ENCODE data around the gene CBARP.
A peak's percentile ranks its signal among the peaks of the same experiment; 100 is the strongest.

CBARP gene

DNA sequence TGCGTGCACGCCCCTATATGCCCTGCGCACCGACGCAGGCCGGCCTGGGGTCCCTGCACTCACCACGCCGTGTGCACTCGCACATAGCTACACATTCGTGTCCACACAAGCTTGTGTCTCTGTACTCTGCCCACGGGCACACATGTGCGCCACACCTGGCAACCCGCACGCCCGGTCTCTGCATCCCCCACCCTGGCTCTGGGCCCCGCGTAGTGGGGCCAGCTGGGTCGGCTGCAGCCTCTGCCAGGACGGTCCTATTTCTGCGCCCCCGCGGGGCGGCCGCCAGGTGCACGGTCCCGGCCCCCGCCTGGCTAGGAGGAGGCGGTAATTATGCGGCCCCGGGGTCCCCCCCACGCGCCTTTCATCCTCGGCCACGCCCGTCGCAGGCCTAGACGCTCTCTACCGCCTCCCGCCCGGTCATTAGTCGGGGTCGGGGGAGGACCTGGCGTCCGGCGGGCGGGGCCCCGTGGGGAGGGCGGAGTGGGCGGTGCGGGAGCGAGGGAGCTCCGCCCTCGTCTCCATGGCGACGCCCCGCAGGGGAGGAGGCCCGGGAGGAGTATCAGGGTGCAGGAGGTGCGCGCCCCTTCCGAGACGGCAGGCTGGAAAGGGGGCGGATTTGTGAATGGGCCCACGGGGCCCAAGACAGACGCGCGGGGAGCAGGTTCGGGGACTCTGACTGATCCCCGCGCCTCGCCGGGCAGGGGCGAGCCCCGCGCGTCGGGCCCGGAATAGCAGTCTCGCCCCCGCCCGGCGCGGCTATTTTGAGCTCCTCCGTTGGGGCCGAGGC lies 28.5 kb upstream of the CBARP start (continued):
- TF ChIP-seq ZNF18 (tag by site-specific recombination; IDR thresholded peaks at IDR 0.05) (no peak), HOXC10 (CRISPR knock-in tag; IDR thresholded peaks at IDR 0.05) (no peak), TCF7L2 (IDR thresholded peaks at IDR 0.05; ENCODE audit: borderline replicate concordance, low read depth, low read length) (no peak), ZBTB7A (tag by site-specific recombination; IDR thresholded peaks at IDR 0.05; ENCODE audit: low read depth) (0 out of 2 replicates have a peak, but pooled peaks have one; percentile 21), ZEB2 (tag by site-specific recombination; IDR thresholded peaks at IDR 0.05) (peak; percentile 74), SETDB1 (IDR thresholded peaks at IDR 0.05; ENCODE audit: insufficient read length, low read length) (no peak), SP7 (tag by site-specific recombination; IDR thresholded peaks at IDR 0.05) (peak; percentile 92), WT1 (tag by site-specific recombination; IDR thresholded peaks at IDR 0.05) (peak; percentile 77; the same call in 1 of the 2 replicates), TSHZ1 (tag by site-specific recombination; IDR thresholded peaks at IDR 0.05; ENCODE audit: borderline replicate concordance) (no peak), ZNF830 (tag by site-specific recombination; IDR thresholded peaks at IDR 0.05; ENCODE audit: low read depth) (no peak), SP2 (tag by site-specific recombination; IDR thresholded peaks at IDR 0.05) (peak; percentile 90), ZNF248 (tag by site-specific recombination; IDR thresholded peaks at IDR 0.05) (no peak), SCRT2 (tag by site-specific recombination; IDR thresholded peaks at IDR 0.05) (no peak), KLF9 (tag by site-specific recombination; IDR thresholded peaks at IDR 0.05; ENCODE audit: low read depth) (peak; percentile 62; the same call in 1 of the 2 replicates), ZNF791 (tag by site-specific recombination; IDR thresholded peaks at IDR 0.05) (no peak), ZNF133 (tag by site-specific recombination; IDR thresholded peaks at IDR 0.05) (no peak), ZNF513 (tag by site-specific recombination; IDR thresholded peaks at IDR 0.05) (no peak), ZSCAN23 (tag by site-specific recombination; IDR thresholded peaks at IDR 0.05) (no peak), ZNF223 (tag by site-specific recombination; IDR thresholded peaks at IDR 0.05) (no peak), ZNF16 (tag by site-specific recombination; IDR thresholded peaks at IDR 0.05; ENCODE audit: low read depth) (no peak), KLF17 (tag by site-specific recombination; IDR thresholded peaks at IDR 0.05) (peak; percentile 85), ZFHX2 (tag by site-specific recombination; conservative IDR thresholded peaks at IDR 0.05) (peak; percentile 98)
- TF ChIP-seq, protein P1, sequence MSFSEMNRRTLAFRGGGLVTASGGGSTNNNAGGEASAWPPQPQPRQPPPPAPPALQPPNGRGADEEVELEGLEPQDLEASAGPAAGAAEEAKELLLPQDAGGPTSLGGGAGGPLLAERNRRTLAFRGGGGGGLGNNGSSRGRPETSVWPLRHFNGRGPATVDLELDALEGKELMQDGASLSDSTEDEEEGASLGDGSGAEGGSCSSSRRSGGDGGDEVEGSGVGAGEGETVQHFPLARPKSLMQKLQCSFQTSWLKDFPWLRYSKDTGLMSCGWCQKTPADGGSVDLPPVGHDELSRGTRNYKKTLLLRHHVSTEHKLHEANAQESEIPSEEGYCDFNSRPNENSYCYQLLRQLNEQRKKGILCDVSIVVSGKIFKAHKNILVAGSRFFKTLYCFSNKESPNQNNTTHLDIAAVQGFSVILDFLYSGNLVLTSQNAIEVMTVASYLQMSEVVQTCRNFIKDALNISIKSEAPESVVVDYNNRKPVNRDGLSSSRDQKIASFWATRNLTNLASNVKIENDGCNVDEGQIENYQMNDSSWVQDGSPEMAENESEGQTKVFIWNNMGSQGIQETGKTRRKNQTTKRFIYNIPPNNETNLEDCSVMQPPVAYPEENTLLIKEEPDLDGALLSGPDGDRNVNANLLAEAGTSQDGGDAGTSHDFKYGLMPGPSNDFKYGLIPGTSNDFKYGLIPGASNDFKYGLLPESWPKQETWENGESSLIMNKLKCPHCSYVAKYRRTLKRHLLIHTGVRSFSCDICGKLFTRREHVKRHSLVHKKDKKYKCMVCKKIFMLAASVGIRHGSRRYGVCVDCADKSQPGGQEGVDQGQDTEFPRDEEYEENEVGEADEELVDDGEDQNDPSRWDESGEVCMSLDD (tag by site-specific recombination; IDR thresholded peaks at IDR 0.05) = peak; percentile 87
- TF ChIP-seq, protein P2, sequence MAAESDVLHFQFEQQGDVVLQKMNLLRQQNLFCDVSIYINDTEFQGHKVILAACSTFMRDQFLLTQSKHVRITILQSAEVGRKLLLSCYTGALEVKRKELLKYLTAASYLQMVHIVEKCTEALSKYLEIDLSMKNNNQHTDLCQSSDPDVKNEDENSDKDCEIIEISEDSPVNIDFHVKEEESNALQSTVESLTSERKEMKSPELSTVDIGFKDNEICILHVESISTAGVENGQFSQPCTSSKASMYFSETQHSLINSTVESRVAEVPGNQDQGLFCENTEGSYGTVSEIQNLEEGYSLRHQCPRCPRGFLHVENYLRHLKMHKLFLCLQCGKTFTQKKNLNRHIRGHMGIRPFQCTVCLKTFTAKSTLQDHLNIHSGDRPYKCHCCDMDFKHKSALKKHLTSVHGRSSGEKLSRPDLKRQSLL (tag by site-specific recombination; IDR thresholded peaks at IDR 0.05) = no peak
- TF ChIP-seq, protein P3, sequence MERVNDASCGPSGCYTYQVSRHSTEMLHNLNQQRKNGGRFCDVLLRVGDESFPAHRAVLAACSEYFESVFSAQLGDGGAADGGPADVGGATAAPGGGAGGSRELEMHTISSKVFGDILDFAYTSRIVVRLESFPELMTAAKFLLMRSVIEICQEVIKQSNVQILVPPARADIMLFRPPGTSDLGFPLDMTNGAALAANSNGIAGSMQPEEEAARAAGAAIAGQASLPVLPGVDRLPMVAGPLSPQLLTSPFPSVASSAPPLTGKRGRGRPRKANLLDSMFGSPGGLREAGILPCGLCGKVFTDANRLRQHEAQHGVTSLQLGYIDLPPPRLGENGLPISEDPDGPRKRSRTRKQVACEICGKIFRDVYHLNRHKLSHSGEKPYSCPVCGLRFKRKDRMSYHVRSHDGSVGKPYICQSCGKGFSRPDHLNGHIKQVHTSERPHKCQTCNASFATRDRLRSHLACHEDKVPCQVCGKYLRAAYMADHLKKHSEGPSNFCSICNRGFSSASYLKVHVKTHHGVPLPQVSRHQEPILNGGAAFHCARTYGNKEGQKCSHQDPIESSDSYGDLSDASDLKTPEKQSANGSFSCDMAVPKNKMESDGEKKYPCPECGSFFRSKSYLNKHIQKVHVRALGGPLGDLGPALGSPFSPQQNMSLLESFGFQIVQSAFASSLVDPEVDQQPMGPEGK (tag by site-specific recombination; IDR thresholded peaks at IDR 0.05) = peak; percentile 93

Measured in HEK293 (cell line).